Measurements from ENCODE around the gene RDH13. TPM values are rescaled to one million over a fixed set of nuclear protein-coding genes. Genes with fewer than 3 reads are reported as not detected.

RDH13 gene
- total RNA-seq, 1 experiment from 2014 or later, result 31.1 TPM

GRCh38 chr19:55092423-55093318, 29.7 kb upstream of the RDH13 start:
- TF ChIP-seq MAX (IDR thresholded peaks at IDR 0.05), result no peak
- TF ChIP-seq POLR2AphosphoS5 (IDR thresholded peaks at IDR 0.05; ENCODE audit: low read depth, low read length), result no peak
- no peak for TF ChIP-seq CEBPB (IDR thresholded peaks at IDR 0.05; ENCODE audit: low read depth)
- TF ChIP-seq TCF7L2 (IDR thresholded peaks at IDR 0.05; ENCODE audit: borderline replicate concordance, extremely low read depth, insufficient read depth, insufficient read length), result no peak
- no peak for TF ChIP-seq SRF (IDR thresholded peaks at IDR 0.05; ENCODE audit: low read depth)
- no peak for TF ChIP-seq SIN3A (IDR thresholded peaks at IDR 0.05; ENCODE audit: low read depth)
- no peak for TF ChIP-seq EZH2 (IDR thresholded peaks at IDR 0.05)
- no peak for TF ChIP-seq JUND (IDR thresholded peaks at IDR 0.05)
- no peak for TF ChIP-seq SP1 (IDR thresholded peaks at IDR 0.05; ENCODE audit: low read depth)
- no peak for TF ChIP-seq CBX3 (IDR thresholded peaks at IDR 0.05; ENCODE audit: low read depth)
- TF ChIP-seq REST (IDR thresholded peaks at IDR 0.05; ENCODE audit: low read depth), result no peak
- no peak for TF ChIP-seq RAD21 (IDR thresholded peaks at IDR 0.05; ENCODE audit: low read depth)
- TF ChIP-seq EGR1 (IDR thresholded peaks at IDR 0.05; ENCODE audit: low read depth), result no peak
- no peak for TF ChIP-seq ELF1 (IDR thresholded peaks at IDR 0.05; ENCODE audit: borderline replicate concordance, low read depth)
- no peak for TF ChIP-seq CTCF (IDR thresholded peaks at IDR 0.05 in 2 of 3, conservative IDR thresholded peaks at IDR 0.05 in 1 of 3; ENCODE audit: borderline replicate concordance in 1 of 3, insufficient read depth in 1 of 3, low read depth in 2 of 3, low read length in 2 of 3)
- ATAC-seq (no peak), DNase-seq (ENCODE audit: low read depth, low spot score) (no peak)
- no peak overlapping the region for H2AFZ ChIP-seq (ENCODE audit: low read depth, low read length, poor library complexity, severe bottlenecking)
- no peak overlapping the region for H3K4me2 ChIP-seq (ENCODE audit: low read length)
- peaks cover 2 to 11% of the 10 kb centered on the region in 2 experiments; a peak in 3 of 4 replicates for H3K36me3 ChIP-seq (ENCODE audit: control insufficient read depth in 1 of 2, insufficient read depth in 2 of 2, low read length in 2 of 2)
- no TSS peak for BruUV-seq (replicated peaks)
- CTCF ChIA-PET, result no interaction called here
- no peaks in the 10 kb centered on the region for H3K27me3 ChIP-seq (ENCODE audit: insufficient read depth, low read length)
- intact Hi-C loops (cut with micrococcal nuclease), result no loop called here
- H3K9ac ChIP-seq (ENCODE audit: low read length), result no peak overlapping the region
- no peaks in the 10 kb centered on the region for H4K20me1 ChIP-seq (ENCODE audit: insufficient read depth)
- no peaks in the 10 kb centered on the region for H3K9me3 ChIP-seq (ENCODE audit: control insufficient read depth in 1 of 2, insufficient read depth in 1 of 2, low read depth in 1 of 2, low read length in 2 of 2)
- RAD21 ChIA-PET (ENCODE audit: low non-redundant PET in 1 of 2, low total read pairs in 2 of 2, uncharacterized antibody in 2 of 2, unreplicated experiment in 2 of 2), result no interaction called here
- no peaks in the 10 kb centered on the region for H3K79me2 ChIP-seq (ENCODE audit: insufficient read depth, low read length)
- H3K4me1 ChIP-seq (ENCODE audit: control insufficient read depth in 1 of 2, insufficient read depth in 2 of 2, low read length in 2 of 2), result peaks cover 0 to 3% of the 10 kb centered on the region in 2 experiments; a peak in 1 of 4 replicates
- H3K4me3 ChIP-seq (replicated peaks in 1 of 2; ENCODE audit: low read depth in 1 of 2, low read length in 2 of 2), result no peak overlapping the region
- no peak overlapping the region for H3K27ac ChIP-seq (ENCODE audit: low read depth, low read length)
- no peaks in the 10 kb centered on the region for H3K9me2 ChIP-seq (ENCODE audit: insufficient read depth)
- POLR2A ChIA-PET, result no interaction called here

All from HCT116 (cell line).